Heart left ventricle (tissue), 13 donors: Measurements from ENCODE around the gene VEZT.

Experiments
- POLR2A ChIP-seq, 2 donors: fragments of 450-650 bp; IDR thresholded peaks; one replicate each; pipeline ENCODE4 v1.6.1; 2017; ENCODE audit warnings: antibody characterized with exemption in 2 of 2, mild to moderate bottlenecking in 2 of 2, moderate library complexity in 2 of 2
- TF ChIP-seq, protein P1 (sequence below), 12 donors: fragments of 200-600 bp; sonication (generic) in 4 of 12; IDR thresholded peaks; one replicate each; pipeline versions ENCODE4 v1.5.0 to v1.8.0; 2018 to 2022; ENCODE audit warnings: antibody characterized with exemption in 12 of 12, mild to moderate bottlenecking in 5 of 12
- donor health status: ischemic (EF 13 %, LVEDD 7.1; RV severe dilation, severe dysfunction).
- donor health status: DM: no; HTN: yes; CAD: no.
- donor health status: DM: no; HTN: no; CAD: no.
- donor health status: ischemic (EF 25% LVEDD 6.9; RV normal size, moderate dysfunction).
- donor health status: ischemic (EF 25% LVEDD 5.7; RV mildly dilated, moderate dysfunction).
- donor health status: ischemic (EF 35%, LVEDD 5.7; RV mildly dilated, moderate dysfunction).
- donor health status: nonischemic (EF 11% LVEDD 7.7; RV severe dilation, severe dysfunction).
- donor health status: DM: yes; HTN: yes; CAD: no.
- donor health status: PGD.
- donor health status: ischemic (EF 29% LVEDD 5.4; RV normal size, mild dysfunction).
- donor health status: nonischemic (EF 23%, LVEDD 6.1; RV moderate dilation, normal function).

GRCh38 chr12:95237315-95237714, 19.7 kb downstream of the VEZT start:
- TF ChIP-seq, protein P1, sequence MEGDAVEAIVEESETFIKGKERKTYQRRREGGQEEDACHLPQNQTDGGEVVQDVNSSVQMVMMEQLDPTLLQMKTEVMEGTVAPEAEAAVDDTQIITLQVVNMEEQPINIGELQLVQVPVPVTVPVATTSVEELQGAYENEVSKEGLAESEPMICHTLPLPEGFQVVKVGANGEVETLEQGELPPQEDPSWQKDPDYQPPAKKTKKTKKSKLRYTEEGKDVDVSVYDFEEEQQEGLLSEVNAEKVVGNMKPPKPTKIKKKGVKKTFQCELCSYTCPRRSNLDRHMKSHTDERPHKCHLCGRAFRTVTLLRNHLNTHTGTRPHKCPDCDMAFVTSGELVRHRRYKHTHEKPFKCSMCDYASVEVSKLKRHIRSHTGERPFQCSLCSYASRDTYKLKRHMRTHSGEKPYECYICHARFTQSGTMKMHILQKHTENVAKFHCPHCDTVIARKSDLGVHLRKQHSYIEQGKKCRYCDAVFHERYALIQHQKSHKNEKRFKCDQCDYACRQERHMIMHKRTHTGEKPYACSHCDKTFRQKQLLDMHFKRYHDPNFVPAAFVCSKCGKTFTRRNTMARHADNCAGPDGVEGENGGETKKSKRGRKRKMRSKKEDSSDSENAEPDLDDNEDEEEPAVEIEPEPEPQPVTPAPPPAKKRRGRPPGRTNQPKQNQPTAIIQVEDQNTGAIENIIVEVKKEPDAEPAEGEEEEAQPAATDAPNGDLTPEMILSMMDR (IDR thresholded peaks at IDR 0.05) = no peak
- no peak for TF ChIP-seq POLR2A (IDR thresholded peaks at IDR 0.05)
